ENCODE results near the gene MED14.

Gene MED14

DNA sequence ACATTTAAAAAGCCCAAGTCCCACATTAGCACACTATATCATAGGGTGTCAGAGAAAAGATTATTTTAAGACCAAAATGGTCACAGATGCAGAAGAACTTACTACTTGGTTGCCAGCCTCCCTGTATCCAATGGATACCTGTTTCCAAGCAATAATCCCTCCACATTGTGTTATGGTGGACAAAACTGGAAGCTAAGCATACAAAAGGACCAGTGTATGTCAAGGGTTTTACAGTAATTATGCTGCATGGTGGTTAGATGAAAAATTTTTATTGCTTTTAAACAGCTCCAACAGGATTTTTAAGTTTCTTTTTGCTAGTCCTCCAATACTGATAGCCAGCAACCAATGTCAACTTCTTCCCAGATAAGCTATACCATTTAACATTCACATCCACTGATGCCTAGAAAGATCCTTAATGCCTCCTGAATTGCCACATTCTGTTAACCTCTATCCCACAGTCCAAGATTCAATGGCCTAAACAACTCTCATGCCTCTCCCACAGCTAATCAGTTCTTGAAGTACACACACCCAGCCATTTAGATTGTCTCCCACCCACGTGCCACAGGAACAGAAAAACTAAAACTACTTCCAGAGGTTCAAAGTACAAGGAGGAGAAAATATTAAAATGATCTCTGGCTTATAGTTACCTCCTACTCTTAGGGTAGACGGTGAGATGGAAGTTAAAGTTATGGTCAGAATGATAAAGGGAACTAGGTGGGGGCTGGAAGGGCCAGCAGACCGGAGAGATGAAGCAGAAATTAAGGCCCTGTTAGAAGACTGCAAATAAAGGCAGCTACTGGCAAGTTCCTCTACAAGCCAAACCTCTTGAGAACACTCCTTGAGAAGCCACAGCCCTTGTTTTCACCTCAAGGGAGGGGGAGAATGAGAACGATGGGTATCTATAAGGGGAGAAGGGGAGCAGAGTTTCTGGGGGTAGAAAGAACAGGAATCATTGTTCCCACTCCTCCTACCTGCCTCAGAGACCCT lies 5.5 kb downstream of the MED14 start:
- DNase-seq: no peak

GRCh38 chrX:40727581-40728252 lies 7.6 kb downstream of the MED14 start:
- no peak for DNase-seq

DNA sequence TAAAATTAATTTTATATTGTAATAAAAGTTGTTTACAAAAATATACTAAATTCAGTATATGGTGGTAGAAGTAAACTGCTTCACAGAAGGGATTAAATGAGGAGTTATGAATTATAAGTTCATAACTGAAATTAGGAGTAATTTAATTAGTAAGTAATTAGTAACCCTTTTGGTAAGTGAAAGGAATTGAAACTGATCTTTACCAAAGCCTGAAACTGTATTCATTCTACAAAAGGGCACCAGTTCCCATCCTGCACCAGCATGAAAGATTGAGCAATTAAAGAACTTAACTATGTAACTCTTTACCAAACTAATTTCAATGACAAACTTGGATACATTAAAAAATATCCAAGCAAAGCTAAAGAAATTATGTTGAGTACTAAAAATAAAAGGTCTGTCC lies 8.2 kb downstream of the MED14 start:
- no peak for DNase-seq

DNA sequence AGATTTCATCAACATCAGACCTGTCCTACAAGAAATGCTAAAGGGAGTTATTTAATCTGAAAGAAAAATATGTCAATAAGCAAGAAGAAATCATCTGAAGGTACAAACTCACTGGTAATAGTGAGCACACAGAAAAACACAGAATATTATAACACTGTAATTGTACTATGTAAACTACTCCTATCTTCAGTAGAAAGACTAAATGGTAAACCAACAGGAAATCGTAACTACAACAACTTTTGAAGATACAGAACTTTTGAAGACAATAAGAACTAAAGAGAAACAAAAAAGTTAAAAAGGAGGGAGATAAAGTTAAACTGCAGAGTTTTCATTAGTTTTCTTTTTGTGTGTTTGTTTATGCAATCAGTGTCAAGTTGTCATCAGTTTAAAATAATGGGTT lies 12.4 kb downstream of the MED14 start:
- DNase-seq: no peak

DNA sequence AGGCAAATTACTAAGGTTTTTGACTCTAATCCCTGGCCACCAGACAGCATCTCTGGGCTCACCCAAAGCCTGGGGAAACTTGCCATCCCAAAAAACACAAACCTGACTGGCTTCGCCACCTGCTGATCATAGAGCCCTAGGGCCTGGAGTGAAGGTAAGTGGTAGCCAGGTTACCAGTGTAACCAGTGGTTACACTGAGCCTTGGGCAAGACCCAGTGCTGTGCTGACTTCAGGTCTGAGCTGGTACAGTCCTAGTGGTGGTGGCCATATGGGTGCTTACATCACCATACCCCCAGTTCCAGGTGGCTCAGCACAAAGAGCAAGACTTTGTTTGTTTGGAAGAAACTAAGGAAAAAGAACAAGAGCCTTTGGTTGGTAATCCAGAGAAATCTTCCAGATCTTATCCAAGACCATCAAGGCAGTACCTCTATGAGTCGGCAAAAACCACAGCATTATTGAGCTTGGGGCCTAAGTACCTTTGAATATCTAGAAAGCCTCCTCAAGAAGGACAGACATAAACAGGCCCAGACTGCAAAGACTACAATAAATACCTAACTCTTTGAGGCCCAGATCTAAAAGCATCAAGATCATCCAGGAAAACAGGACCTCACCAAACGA lies 13.7 kb downstream of the MED14 start:
- no peak for DNase-seq

GRCh38 chrX:40720792-40721191 lies 14.6 kb downstream of the MED14 start:
- no peak for DNase-seq

- no peak for DNase-seq
Observed at GRCh38 chrX:40720339-40720738, 15.0 kb downstream of the MED14 start.

- DNase-seq: no peak
Observed at GRCh38 chrX:40719731-40720130, 15.6 kb downstream of the MED14 start.

DNA sequence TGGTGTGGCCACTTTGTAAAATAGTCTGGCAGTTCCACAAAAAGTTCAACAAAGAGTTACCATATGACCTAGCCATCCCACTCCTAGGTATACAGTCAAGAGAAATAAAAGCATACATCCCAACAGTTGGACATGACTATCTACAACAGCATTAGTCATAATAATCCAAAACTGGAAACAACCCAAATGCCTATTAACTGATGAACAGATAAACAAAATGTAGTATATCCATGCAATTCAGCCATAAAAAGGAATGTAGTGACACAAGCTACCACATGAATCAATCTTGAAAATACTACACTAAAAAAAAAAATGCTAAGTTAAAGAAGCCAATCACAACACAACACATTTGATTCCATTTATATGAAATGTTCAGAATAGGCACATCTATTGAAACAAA lies 16.1 kb downstream of the MED14 start:
- no peak for DNase-seq

DNA sequence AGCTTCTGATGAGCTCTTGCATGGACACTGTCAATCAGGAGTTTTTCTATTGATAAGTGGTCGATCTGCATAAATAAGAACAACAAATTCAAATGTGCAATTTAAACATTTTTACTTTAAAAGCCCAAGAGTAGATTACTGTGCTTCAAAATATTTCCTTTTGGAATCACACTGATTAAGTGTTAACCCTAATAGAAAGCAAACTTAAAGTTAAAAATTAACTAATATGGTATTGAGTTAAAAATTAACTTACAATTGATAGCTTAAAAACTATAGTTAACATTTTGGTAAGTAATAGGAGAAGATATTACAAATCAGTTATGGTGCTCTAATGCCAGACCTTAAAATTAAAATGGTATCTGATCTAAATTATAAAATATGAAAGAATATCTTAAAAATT lies 25.9 kb downstream of the MED14 start:
- DNase-seq: no peak

GRCh38 chrX:40705658-40706312 lies 29.6 kb downstream of the MED14 start:
- no peak for DNase-seq

DNA sequence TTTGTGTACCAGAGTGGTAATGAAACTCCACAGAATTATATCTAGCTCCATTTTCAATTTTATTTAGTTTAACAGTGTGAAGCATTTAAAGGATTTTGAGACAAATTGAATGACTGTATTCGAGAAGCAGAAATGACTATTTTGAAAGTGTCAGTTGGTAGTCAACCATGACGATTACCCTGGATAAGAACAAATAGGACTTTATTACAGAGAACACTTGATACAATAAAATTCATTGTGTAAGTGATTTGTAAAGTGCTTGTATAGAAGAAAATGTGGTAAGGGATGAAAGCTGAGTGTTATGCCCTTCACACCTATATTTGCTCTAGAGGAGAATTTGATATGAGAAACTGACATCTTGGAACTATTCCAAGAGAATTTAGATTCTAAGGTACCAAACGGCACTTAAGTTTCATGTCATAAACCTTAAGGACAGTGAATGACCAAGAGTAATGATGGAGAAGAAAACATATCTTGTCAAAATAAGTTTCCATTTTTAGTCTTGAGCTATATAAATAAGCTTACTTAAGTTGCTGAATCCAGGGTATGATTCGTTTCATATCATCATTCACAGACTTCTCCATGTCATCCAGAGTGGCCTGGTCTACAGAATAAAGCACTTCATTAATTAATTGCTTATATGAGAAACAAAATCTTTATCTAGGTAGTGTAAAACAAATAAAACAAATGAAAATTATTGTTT lies 34.6 kb downstream of the MED14 start:
- DNase-seq: no peak

GRCh38 chrX:40698851-40699250 lies 36.5 kb downstream of the MED14 start:
- DNase-seq: no peak

GRCh38 chrX:40694802-40695201 lies 40.5 kb downstream of the MED14 start:
- no peak for DNase-seq

DNA sequence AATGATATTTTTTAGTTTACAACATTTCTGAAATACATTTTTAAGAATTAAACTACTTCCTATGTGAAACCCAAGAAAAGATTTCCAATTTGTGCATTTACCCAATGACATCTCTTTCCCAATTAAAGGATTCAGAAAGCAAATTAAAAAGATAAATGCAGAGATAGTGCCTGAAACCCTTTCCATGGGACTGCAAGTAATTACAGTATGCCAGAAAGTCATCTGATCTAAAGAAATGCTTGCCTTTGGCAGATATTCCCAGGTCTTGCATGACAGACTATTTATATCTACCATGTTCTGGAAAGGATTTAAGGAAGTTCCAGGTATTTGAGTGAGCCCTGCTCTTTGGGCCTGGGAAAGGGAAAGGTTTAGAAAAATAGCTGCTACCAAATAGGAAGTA lies 46.4 kb downstream of the MED14 start:
- DNase-seq: no peak

DNA sequence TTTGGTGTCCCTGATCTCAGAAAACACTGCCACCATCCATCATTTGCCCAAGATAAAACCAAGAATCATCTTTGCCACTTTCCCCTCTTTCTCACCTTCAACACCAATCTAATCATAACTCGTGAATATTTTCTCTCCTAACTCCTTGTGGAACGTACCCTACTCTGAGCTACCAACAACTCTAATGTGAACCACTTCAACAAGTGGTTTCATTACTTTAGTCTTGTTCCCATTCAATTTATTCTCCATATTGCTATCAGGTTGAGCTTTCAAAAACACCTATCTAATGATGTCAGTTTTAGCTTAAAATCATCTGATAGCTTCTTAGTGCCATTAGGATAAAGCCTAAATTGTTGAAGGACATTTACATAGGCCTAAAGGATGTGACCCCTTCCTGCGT lies 48.2 kb downstream of the MED14 start:
- no peak for DNase-seq

DNA sequence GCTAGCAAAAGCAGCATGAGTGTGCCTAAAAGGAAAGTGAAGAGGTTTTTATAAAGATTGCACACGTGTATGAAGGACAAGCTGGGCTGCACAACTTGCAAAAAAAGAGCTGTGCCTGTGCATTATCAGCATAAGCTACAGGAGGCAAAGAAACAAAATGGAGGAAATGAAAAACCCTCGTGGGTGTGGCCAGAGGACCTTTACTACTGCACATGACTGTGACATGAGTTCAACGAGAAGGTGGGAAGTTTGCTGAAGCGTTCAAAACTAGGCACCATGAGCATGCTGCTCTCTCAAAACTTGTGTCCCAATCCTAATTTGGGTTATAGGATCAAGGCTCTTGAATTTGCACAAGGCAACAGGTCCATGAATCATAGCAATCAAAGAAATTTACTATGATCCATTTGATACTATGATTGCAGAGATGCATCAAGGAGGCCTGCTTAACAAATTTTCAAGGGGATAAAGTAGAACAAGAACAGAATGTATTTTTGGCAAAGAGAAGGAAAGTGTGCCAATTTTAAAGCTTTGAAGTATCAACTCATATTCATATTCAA lies 49.9 kb downstream of the MED14 start:
- no peak for DNase-seq

DNA sequence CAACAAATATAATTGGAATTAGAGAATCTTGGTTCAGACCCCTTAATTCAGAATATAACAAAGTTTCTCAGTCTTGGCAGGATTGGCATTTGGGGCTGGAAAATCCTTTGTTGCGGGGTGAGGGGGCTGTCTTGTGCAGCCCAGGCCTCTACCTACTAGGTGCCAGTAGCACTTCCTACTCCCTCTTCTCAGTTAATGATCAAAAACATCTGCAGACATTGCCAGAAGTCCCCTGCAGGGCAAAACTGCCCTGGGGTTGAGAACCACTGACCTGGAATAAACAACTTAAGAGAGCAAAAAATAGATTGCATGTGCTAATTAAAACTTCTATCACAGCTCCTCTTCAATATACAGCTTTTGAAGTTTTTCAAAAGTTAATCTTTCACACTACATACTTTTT lies 51.2 kb downstream of the MED14 start:
- no peak for DNase-seq

DNA sequence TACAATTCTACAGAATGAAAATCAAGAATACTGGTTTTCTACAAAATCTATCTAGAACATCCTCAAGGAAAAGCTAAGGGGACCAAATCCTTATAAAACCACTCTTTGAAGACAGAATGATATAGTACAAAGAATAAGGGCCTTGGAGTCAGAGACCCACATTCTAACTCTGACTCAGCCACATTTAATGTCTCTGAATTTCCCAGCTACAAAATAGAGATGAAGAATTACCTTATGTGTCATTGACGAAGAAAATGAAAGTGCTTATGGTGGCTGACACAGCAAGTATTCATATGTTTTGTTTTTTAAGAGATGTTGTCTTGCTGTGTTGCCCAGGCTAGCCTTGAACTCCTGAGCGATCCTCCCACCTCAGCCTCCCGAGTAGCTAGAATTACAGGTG lies 52.1 kb downstream of the MED14 start:
- DNase-seq: peak in 1 of 5 donors; percentile 2

DNA sequence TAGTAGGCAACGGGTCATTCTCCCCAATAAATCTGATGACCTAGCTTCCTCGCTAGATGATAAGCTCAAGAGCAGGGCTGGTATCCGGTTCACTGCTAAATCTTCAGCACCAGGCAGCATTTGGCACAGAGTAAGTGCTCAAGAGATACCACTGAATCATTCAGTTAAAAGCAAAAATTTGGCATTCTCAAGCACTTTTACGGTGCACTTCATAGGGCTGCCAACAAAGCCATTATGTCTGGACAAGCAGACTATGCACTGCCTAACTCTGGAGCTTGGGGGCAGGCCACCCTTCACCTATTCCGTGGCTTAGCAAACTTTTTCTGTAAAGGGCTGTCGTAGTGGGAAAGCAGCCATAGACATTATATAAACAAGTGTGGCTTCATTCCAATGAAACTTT lies 64.2 kb downstream of the MED14 start:
- no peak for DNase-seq

- DNase-seq: no peak
Observed at GRCh38 chrX:40663880-40664630, 71.3 kb downstream of the MED14 start.

All from T-helper 1 cell (primary cell).